Measurements from ENCODE around the gene RDH12. TPM values are rescaled to one million over a fixed set of nuclear protein-coding genes. Genes with fewer than 3 reads are reported as not detected.

The RDH12 gene
- total and polyA plus RNA-seq, 2 donors (not counting 3 experiments of a cell fraction or from before 2014, with no cell fraction given) = not detected

- Histone ChIP-seq H2AFZ (ENCODE audit: low read depth, low read length) (no peak overlapping the region), H4K20me1 (replicated peaks; ENCODE audit: control insufficient read depth, extremely low read depth, insufficient read depth, low read length) (no peaks in the 10 kb centered on the region), H3K4me2 (ENCODE audit: insufficient read depth, low read length) (no peak overlapping the region), H3K4me3 (replicated peaks in 1 of 3; ENCODE audit: insufficient read depth in 1 of 3, low read depth in 1 of 3, low read length in 3 of 3) (no peak overlapping the region), H3K79me2 (ENCODE audit: control insufficient read depth, insufficient read depth, low read length) (no peaks in the 10 kb centered on the region), H3K4me1 (ENCODE audit: control insufficient read depth, extremely low read depth, insufficient read depth, low read length) (no peaks in the 10 kb centered on the region), H3K9me1 (replicated peaks; ENCODE audit: control insufficient read depth, extremely low read depth, insufficient read depth, low read length) (no peaks in the 10 kb centered on the region), H3K9me3 (replicated peaks; ENCODE audit: control insufficient read depth, insufficient read depth, low read length) (no peaks in the 10 kb centered on the region), H3K27ac (ENCODE audit: insufficient read depth, low read depth, low read length) (no peak overlapping the region), H3K36me3 (ENCODE audit: control insufficient read depth in 2 of 2, extremely low read depth in 1 of 2, insufficient read depth in 2 of 2, low read length in 2 of 2) (no peaks in the 10 kb centered on the region), H3K27me3 (ENCODE audit: control insufficient read depth in 2 of 2, insufficient read depth in 2 of 2, low read length in 2 of 2) (peaks cover 34 to 39% of the 10 kb centered on the region in 2 experiments), H3K9ac (replicated peaks; ENCODE audit: extremely low read depth, insufficient read depth, low read length) (no peak overlapping the region)
- intact Hi-C loops (cut with micrococcal nuclease) (no loop called here), dilution Hi-C loops (cut with MboI; ENCODE audit: extremely low pct_ligation_motif_present, low sequenced_read_pairs) (no loop called here)
- no TSS peak for BruUV-seq (replicated peaks)
- CTCF ChIA-PET = interaction anchor here (0.7 to 1.9 kb wide), 2 partner anchors 23 to 40 kb away, joined by 4 to 8 read pairs; no protein-coding TSS in a partner anchor
- FAIRE-seq (no peak), DNase-seq (ENCODE audit: low read depth, low spot score) (no peak)
- no peak for TF ChIP-seq POLR2AphosphoS5 (IDR thresholded peaks at IDR 0.05; ENCODE audit: insufficient read depth, low read depth, low read length)
- TF ChIP-seq MYC (IDR thresholded peaks at IDR 0.05; ENCODE audit: low read depth, low read length) = no peak
- no peak for TF ChIP-seq GATA2 (IDR thresholded peaks at IDR 0.05; ENCODE audit: insufficient read depth, insufficient read length, low read depth, low read length)
- TF ChIP-seq JUN (IDR thresholded peaks at IDR 0.05; ENCODE audit: borderline replicate concordance, insufficient read depth, insufficient read length, low read depth) = no peak
- no peak for TF ChIP-seq POLR2A (IDR thresholded peaks at IDR 0.05; ENCODE audit: low read depth, low read length)
- TF ChIP-seq EZH2 (IDR thresholded peaks at IDR 0.05; ENCODE audit: borderline replicate concordance, low read depth, low read length, severe bottlenecking) = no peak
- TF ChIP-seq, protein P1, sequence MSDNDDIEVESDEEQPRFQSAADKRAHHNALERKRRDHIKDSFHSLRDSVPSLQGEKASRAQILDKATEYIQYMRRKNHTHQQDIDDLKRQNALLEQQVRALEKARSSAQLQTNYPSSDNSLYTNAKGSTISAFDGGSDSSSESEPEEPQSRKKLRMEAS (IDR thresholded peaks at IDR 0.05; ENCODE audit: insufficient read depth, insufficient read length) = no peak
- TF ChIP-seq CTCF (IDR thresholded peaks at IDR 0.05; ENCODE audit: extremely low read depth in 1 of 2, insufficient read depth in 1 of 2, low read depth in 1 of 2, low read length in 2 of 2) = no peak
- TF ChIP-seq FOS (IDR thresholded peaks at IDR 0.05; ENCODE audit: borderline replicate concordance, insufficient read depth, low read length) = no peak
- POLR2A ChIA-PET = no interaction called here
Observed at GRCh38 chr14:67727361-67727760, 25.7 kb downstream of the RDH12 start.
